GM18502 (cell line): ENCODE results near the gene AKR1C1.
"Not testable (repeated sequence)": the region's sequence is repeated elsewhere in the genome, so short reads cannot be mapped to it uniquely, and the experiment has no call there.

Experiments used
- ATAC-seq: cut with Tn5 transposase; IDR thresholded peaks from one replicate; pipeline ENCODE4 v1.9.1; 2021; ENCODE audit warnings: mild to moderate bottlenecking; ENCODE audit not compliant: unreplicated experiment, poor library complexity

The AKR1C1 gene

GRCh38 chr10:4962876-4963814 lies at the start of gene AKR1C1:
Gene AKR1C1, plus strand, starts transcription at chr10:4963415. Its CDS starts 30 bp downstream, at chr10:4963445.
- not testable (repeated sequence) for ATAC-seq

- ATAC-seq = no peak
Observed at GRCh38 chr10:4914213-4914850, 48.9 kb upstream of the AKR1C1 start.

- no peak for ATAC-seq
Observed at GRCh38 chr10:4916086-4916716, 47.0 kb upstream of the AKR1C1 start.

GRCh38 chr10:4918236-4918635 lies 45.0 kb upstream of the AKR1C1 start:
- no peak for ATAC-seq

- not testable (repeated sequence) for ATAC-seq
Observed at GRCh38 chr10:4924482-4924881, 38.7 kb upstream of the AKR1C1 start.

- no peak for ATAC-seq
Observed at GRCh38 chr10:4926400-4926799, 36.8 kb upstream of the AKR1C1 start.

GRCh38 chr10:4931587-4931986 lies 31.6 kb upstream of the AKR1C1 start:
- no peak for ATAC-seq

- no peak for ATAC-seq
Observed at GRCh38 chr10:4934391-4934987, 28.7 kb upstream of the AKR1C1 start.

GRCh38 chr10:4937346-4937745 lies 25.9 kb upstream of the AKR1C1 start:
- no peak for ATAC-seq

GRCh38 chr10:4939224-4940072 lies 23.8 kb upstream of the AKR1C1 start:
- no peak for ATAC-seq

- not testable (repeated sequence) for ATAC-seq
Observed at GRCh38 chr10:4940073-4940428, 23.2 kb upstream of the AKR1C1 start.

- not testable (repeated sequence) for ATAC-seq
Observed at GRCh38 chr10:4940909-4941308, 22.3 kb upstream of the AKR1C1 start.

GRCh38 chr10:4941540-4942330 lies 21.5 kb upstream of the AKR1C1 start:
- ATAC-seq = no peak

- ATAC-seq = not testable (repeated sequence)
Observed at GRCh38 chr10:4942931-4943330, 20.3 kb upstream of the AKR1C1 start.

GRCh38 chr10:4943416-4943815 lies 19.8 kb upstream of the AKR1C1 start:
- ATAC-seq = not testable (repeated sequence)

- ATAC-seq = no peak
Observed at GRCh38 chr10:4943821-4944220, 19.4 kb upstream of the AKR1C1 start.

GRCh38 chr10:4944841-4945240 lies 18.4 kb upstream of the AKR1C1 start:
- no peak for ATAC-seq

- ATAC-seq = no peak
Observed at GRCh38 chr10:4945766-4946717, 17.2 kb upstream of the AKR1C1 start.
